ENCODE results near the gene PPP4R3A. TPM values are rescaled to one million over a fixed set of nuclear protein-coding genes. Genes with fewer than 3 reads are reported as not detected.

The PPP4R3A gene
- 65.6 to 75.3 TPM (median 69.2 TPM) in 5 replicates for total RNA-seq (2022; extraction: Qiagen RNA extraction; ENCODE audit: low read depth)

GRCh38 chr14:91510171-91511042, at the start of gene PPP4R3A:
PPP4R3A (minus strand) TSS chr14:91510310; CDS start chr14:91509647, 663 bp downstream.

DNA sequence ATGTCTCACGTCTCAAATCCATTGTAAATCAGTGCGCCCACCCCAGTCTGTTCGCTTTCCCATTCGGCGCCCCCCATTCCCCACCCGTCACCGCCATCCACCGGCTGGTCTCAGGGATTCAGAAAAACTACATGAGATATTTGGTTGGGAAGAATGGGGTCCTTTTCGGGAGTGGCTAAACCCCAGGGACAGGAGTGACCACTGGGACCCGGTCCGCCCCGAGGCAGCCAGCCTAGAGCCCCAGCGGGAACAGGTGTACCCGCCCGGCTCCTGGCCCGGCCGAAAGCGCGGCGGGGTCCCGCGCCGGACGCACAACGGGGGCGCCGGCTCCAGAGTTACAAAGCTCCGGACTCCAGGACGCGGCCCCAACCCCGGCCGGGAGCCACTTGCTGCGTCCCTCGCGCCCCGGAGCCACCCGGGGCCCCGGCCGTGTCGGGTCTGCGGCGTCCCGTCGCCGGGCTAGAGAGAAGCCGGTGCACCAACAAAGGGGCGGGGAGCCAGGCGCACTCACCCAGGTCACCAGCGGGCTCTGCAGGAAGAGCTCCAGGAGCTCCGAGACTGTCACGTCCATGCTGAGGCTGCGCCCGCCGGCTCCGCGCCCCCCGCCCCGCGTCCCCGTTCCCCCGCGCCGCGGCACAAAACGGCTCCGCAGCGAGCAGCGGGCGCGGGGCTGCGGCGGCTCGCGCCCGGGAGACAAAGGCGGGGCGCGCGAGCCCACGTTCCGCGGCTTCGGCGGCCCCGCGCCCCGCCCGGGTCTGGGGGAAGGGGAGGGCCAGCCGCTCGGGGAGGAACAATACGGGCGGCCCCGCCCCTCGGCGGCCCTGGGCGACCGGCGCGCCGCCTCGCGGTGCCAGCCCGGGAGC, 92.8 kb downstream of the PPP4R3A start, which contains the start of gene CCDC88C:
Gene CCDC88C, minus strand, starts transcription at position 701 of the 863 bp plus-strand sequence. Its CDS starts 130 bp downstream, at position 571.

Other genes with a start within 250 kb of the PPP4R3A start
- 5.5 to 7.4 TPM (median 6.2 TPM) in 5 replicates for gene CCDC88C, start 92.5 kb downstream of the PPP4R3A start, total RNA-seq (2022; extraction: Qiagen RNA extraction; ENCODE audit: low read depth)
- not detected in 5 replicates for gene CATSPERB, start 221.8 kb upstream of the PPP4R3A start, total RNA-seq (2022; extraction: Qiagen RNA extraction; ENCODE audit: low read depth)